Measurements from ENCODE around the gene IFI27L1.

The IFI27L1 gene, protein sequence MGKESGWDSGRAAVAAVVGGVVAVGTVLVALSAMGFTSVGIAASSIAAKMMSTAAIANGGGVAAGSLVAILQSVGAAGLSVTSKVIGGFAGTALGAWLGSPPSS

DNA sequence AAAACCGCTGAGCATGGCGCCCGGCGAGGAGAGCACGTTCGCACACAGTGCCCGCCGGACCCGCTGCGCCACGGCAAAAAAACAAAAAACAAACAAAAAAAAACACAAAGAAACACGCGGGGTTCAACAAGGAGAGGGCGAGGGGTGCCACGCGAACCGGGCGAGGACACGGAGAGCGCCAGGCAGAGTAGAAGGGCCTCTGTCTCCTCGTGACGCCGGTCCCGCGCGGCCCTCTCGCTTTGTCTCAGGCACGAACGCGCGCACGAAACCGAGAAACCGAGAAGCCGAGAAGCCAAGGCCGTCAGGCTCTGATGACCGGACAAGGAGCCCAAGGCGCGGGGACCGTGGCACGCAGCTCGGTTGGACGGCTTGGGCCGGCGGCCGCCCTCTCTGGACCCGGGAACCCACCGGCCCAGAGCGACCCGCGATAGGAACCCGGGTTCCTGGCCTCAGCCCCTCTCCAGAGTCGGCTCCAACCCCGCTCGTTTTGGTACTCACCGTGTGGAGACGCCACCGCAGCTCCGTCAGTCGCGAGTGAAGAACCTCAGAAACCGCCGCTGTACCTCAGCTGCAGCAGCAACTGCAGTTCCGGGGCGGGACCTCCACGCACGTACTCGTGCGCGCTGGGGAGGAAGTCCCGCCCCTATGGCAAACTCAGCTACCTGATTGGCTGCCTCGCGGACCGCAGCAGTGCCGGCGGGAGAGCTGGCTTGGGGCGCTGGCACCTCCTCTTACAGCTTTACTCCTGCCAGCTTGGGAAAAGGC lies at the start of gene IFI27L1, which contains the start of gene DDX24:
TSS of gene IFI27L1 (plus strand) at position 690 of the 765 bp plus-strand sequence. CDS start 15,628 bp downstream, outside the sequence.
TSS of gene DDX24 (minus strand) at position 582 of the 765 bp plus-strand sequence. CDS start 1,460 bp downstream, outside the sequence.
- H3K4me3 ChIP-seq (ENCODE audit: low read depth, low read length), result peak within 1 kb of the TSS; percentile 92

DNA sequence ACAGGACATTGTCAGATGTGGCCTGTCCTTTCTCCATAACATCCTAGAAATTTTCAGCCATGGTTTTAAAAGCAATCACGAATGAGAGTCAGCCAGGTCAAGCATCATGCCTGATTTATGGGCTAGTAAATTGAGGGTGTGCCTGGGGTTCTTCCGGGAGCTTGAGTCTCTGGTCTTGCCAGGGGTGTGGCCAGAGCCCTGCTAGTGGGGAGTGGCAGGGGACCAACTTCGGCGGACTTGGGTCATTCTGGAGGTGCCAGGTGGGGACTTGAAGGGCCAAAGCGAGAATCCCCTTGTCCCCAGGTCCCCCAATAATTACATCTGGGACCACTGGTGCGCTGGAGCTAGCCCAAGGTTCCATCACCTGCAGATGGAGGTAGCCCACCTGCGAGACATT lies 49.2 kb upstream of the IFI27L1 start:
- H3K4me3 ChIP-seq (ENCODE audit: low read depth, low read length), result no peak overlapping the region

DNA sequence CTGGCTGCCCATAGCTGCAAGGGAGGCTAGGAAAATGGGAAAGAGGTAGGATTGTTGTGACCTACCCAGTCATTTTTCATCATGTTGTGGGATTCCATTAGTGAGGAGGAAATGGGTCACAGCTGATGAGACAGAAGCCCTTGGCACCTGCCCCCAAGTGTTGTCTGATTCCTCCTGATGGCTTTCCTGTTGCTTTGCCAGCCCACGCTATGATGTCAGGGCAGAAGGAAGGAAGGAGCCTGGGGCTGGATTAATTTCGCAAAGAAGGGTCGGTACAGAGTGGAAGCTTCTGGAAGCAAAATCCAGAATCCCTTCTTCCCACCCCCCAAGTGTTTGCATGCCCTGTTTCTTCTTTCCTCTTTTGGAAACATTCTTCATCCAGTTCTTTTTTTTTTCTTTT lies 46.2 kb upstream of the IFI27L1 start:
- H3K4me3 ChIP-seq (ENCODE audit: low read depth, low read length), result no peak overlapping the region

DNA sequence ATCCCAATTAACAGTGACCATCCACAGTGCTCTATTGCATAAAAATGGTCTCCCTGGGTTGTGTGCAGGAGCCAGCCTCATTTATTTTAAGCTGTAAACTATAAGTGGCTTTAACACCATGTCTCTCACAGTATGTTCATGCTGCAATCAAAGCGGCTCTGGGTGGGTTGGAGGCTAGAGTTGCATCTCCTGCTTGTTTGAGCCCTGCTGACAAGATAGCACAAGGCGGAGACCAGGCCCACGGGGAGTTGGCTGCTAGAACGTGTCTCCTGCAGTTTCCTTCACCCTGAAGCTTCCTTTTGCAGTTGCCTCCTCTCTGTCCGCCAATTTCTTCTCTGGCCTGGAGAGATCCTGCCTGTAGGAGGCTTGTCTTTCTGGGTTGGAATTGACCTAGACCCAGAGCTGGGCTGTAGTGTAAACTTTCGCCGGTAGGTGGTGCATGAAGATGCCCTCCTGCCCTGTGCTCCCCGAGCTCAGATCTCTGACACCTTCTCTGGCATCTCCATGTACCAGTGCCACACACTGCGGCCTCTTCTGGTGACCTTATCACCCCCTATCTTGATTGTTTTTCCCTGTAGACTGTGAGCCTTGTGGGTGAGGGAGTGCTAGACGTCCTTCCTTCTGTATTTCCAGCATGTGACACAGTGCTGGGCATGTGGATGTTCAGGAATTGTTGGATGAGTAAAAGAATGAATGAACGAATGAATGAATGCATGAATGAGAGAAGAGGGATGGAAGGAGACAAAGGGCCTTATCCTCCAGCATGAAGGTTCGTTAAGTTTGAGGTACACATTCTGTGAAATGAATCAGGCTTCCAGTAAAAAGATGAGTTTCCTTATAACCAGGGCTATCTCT lies 44.6 kb upstream of the IFI27L1 start:
- H3K4me3 ChIP-seq (ENCODE audit: low read depth, low read length), result no peak overlapping the region

DNA sequence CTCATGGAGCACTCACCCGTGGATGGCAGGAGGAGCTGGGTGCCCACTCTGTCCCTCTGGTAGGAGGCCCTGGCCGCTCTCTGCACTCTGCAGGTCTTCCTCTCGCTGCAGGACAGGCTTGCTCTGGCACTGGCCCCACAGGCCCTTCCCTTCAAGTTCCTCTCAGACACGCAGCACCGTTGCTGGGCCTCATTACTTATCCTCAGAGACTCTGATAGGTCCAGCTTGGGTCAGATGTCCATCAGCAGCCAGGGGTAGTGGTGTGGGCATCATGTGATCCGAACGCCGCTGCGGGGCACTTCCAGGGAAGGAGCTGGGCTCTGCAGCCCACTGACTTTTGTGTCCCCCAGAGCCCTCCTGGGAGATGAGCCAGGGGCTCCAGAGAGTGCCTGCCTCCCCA lies 43.2 kb upstream of the IFI27L1 start:
- no peak overlapping the region for H3K4me3 ChIP-seq (ENCODE audit: low read depth, low read length)

DNA sequence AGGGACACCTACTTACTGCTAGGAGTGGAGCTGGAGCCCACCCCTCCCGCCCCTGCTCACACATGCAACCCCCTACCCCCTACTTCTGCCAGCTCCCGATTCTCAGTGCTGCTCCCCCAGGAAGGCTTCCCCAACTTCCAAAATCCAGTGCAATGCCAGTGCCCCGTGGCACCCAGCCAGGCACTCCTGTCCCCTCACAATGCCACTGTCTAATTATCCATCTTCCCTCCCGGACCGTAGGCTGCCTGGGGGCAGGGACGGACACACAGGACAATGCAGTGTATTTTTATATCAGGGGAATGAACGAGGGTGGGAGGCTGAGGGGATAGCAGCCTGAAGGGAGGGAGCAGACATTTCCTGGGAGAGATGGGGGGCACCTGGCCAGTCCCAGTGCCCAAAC lies 42.6 kb upstream of the IFI27L1 start:
- no peak overlapping the region for H3K4me3 ChIP-seq (ENCODE audit: low read depth, low read length)

DNA sequence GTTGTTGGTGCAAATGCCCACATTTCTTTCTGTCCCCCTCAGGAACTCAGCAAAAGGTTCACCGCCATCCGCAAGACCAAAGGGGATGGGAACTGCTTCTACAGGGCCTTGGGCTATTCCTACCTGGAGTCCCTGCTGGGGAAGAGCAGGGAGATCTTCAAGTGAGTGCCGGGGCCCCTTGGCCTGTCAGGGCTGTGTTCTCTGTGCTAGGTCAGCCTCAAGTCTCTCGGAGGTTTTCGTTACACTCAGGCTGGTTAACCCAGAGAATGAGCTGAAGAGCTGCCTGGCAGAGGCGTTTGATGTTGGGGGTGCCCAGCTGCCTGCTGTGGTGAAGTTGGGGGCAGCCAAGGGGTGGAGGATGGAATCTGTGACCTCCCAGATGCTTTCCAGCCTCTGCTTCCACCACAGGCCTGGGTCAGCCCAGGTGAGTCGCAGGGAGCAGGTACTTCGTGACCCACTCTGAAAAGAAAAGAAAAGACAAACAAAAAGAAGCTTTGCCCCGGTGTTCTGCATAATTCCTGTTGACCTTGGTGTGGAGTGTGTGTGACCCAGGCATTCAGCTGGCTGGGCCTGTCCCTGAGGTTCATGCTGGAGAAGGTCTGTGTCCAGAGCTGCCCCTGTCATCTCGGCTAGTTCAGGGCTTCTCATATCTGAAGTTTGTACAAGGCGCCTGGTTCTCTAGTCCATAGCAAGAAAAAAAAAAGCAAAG lies 42.0 kb upstream of the IFI27L1 start:
- H3K4me3 ChIP-seq (ENCODE audit: low read depth, low read length), result no peak overlapping the region

DNA sequence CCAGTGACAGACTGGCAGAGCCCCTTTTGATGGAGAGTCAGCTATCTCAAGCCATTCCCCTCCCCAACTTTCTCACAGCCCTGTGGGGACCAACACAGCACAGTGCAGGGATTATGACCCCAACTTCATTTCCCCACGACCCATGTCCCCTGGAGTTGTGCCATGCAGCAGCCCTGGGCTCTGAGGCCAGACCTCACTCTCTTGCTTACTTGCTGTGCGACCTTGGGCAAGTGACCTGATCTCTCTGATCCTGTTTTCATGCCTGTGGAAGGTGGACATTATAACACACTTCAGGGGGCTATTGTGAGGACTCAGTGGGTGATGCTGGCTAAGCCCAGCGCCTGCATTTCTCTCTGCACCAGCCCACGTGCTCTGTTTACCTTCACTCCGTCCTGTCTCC lies 40.9 kb upstream of the IFI27L1 start:
- no peak overlapping the region for H3K4me3 ChIP-seq (ENCODE audit: low read depth, low read length)

DNA sequence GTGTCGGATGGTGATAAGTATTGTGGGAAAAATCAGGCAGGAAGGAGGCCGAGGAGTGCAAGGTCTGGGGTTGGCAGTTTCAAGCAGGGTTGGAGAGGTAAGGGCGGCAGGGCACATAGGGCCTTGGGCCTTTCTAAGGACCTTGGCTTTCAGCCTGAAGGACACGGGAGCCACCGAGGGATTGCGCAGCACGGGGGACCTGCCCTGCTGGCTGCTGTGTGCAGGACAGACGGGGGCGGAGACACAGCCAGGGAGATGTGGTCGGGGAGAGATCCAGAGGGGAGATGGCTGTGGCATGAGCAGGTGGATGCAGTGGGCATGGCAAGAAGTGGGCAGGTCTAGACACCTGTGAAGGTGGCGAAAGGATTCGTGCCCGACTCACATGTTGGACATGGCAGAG lies 40.3 kb upstream of the IFI27L1 start:
- H3K4me3 ChIP-seq (ENCODE audit: low read depth, low read length), result no peak overlapping the region

DNA sequence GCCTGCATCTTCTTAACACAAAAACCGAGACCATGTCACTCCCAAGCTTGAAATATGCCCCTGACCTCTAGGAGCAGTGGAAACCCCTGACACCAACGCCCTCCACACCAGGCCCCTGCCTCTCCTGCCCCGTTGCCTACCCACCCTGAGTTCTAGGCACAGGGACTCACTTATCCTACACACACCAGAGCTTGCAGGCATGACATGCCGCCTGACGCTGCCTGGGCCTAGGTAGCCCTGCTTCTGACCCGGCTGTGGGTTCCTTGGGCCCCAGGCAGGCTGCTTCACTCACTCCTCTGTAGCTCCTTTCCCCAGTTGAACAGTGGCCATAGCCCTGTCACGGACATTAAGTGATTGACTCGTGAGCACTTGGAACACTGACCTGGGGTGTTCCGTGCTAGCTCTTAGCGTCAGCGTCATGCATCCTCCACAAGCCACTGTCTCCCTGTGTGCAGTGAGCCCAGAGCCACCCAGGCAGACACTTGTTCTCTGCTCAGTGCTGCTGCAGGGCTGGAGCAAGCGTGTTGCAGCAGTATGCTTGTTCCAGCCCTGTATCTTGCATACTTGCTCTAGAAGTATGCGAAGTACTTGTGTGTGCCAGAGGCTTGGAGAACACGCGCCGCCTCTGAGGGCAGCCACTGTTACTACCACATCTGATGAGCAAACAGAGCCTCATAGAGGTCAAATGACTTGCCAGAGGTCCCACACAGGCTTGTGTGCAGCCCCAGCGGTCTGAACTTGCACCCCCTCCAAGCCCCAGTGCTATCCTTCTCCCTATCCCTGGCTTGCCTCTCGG lies 39.4 kb upstream of the IFI27L1 start:
- H3K4me3 ChIP-seq (ENCODE audit: low read depth, low read length), result no peak overlapping the region

DNA sequence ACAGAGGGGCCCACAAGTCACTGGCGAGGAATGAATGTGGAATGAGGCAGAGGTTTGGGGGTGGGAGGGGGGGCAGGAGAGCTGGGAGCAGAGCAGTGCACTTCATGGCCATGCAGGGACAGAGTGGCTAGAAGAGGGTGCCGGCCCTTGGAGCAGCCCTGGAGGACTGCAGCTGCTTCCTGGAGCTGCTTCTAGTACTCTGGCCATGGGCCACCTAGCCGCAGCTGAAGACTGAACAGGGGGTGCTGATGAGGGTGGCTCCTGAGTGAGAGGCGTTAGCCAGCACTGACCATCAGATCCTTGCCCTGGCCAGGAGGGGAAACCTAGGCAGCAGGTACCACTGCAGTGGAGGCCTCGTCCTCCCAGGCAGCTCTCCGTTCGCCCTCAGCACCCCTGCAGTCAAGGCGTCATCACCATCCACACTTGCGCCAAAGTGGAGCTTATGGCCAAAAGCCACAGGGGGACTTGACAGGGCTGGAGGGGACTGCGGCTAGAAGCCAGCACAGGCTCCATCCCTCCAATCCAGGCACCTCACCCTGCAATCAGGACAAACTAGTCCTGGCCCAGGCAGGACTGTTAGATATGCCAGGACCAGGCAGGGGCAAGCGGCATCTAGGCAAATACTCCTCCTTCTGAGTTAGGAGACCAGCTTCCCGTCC lies 38.5 kb upstream of the IFI27L1 start:
- H3K4me3 ChIP-seq (ENCODE audit: low read depth, low read length), result no peak overlapping the region

DNA sequence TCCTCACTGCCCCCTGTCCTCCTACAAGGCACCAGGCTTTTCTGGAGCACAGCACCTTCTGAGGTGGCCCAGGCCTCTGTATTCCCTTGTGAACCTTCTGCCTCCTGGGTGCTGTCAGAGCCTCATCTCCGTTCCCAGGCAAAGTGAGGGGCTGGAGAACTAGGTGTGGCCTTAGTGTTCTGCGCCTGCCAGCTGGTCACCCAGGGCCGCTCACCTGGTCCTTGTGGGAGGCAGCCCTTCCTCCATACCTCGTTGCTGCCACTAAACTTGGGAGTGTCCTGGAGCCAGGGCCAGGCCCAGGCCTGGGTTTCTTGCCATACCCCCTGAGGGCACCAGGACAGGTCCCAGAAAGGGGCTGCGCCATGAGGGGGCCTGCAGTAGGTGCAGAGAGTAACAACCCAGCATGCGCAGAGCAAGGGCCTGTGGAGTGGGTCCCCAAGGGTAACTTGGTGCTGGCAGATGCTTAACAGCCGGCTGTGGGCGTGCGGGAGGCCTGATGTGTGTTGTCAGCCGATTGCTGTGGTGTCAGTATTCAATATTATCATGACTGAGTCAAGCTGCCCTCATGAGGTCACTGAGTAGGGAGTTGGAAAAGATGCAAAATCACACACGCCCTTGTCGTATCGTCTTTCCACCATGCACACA lies 37.9 kb upstream of the IFI27L1 start:
- no peak overlapping the region for H3K4me3 ChIP-seq (ENCODE audit: low read depth, low read length)

DNA sequence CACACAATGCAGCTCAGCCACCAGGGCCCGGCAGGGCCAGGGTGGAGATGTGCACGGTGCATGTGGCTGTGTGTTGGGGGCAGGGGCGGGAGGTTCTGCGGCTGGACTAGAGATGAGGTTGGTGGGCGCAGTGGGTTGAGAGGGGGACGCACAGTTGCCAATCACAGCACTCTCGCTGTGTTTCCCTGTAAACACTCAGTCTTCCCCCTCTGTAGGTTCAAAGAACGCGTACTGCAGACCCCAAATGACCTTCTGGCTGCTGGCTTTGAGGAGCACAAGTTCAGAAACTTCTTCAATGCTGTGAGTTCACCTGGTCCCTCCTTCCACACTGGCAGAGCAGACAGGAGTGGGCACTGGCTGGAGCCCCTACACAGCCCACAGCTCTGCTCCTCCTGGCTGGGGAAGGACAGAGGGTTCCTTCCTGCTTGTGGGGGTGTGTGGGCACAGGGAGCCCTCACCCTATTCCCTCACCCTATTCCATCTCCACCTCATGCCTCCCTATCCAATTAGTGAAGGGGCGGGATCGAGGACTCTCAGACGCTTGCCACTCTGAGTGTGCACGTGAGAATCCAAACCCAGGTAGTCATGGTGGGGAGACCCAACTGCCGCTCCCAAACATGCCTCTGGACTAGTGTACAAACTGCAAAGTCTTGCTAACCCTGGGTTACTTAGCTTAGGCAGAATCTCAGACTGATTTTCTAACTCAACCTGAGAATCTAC lies 37.2 kb upstream of the IFI27L1 start:
- H3K4me3 ChIP-seq (ENCODE audit: low read depth, low read length), result no peak overlapping the region

DNA sequence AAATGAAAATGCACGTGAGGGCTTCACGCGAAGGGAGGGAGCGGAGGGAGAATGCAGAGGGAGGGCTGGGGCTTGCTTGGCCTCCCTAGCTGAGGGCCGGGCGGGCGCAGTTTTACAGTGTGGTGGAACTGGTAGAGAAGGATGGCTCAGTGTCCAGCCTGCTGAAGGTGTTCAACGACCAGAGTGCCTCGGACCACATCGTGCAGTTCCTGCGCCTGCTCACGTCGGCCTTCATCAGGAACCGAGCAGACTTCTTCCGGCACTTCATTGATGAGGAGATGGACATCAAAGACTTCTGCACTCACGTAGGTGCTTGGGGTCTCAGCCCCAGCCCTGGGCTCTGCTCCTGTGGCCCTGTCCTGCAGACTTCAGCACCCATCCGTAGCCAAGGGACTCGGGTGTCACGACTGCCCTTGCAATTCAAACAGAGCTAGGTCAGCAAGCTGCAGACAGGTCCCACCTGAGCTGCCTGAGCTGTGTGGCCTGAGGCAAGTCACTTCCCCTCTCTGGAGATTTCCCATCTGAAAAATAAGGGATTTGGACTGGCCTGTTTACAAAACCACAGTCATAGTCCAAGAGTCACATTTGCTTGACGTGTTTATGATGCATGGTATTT lies 36.5 kb upstream of the IFI27L1 start:
- no peak overlapping the region for H3K4me3 ChIP-seq (ENCODE audit: low read depth, low read length)

DNA sequence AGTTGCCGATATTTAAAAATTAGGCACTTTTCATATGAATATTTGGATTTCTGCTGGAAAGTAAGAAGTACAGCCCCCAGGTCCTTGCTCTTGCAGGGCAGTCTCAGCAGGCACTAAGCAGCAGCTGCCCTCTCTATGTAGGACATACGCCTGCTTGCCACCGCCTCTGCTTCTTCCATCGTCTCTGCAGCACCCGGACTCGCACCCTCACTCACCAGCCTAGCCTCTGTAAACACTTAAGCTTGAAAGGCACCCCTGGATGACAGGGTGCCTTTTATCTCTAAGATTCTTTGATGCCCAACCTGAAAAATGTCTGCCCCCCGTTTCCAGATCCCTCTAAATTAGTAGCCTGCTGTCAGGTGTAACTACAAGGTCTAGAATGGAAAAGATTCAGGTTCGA lies 36.0 kb upstream of the IFI27L1 start:
- H3K4me3 ChIP-seq (ENCODE audit: low read depth, low read length), result no peak overlapping the region

DNA sequence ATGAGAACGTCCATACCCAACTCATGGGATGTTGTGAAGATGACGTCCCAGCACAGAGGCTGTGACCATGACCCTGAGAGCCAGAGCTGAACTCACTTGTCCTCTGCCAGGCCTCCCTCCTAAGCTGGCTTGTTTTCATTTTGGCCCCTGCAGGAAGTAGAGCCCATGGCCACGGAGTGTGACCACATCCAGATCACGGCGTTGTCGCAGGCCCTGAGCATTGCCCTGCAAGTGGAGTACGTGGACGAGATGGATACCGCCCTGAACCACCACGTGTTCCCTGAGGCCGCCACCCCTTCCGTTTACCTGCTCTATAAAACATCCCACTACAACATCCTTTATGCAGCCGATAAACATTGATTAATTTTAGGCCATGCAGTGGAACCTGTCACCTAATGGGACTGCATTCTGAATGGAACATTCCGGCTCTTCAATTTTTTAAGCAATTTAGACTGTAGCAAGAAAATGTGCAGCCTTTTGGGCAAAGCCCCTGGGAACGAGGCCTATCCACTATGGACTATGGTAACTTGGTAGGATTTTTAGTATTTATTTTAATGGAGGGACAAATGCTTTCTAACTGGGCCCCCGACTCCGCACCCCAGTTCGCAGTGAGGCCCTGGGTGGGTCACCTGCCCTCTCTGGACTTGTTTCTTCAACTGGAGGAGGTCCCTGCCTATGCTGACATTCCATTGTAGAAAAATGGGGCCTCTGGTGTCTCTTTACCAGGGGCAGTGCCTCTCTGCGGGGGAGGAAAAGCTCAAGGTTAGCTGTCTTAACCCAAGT lies 35.4 kb upstream of the IFI27L1 start:
- no peak overlapping the region for H3K4me3 ChIP-seq (ENCODE audit: low read depth, low read length)

DNA sequence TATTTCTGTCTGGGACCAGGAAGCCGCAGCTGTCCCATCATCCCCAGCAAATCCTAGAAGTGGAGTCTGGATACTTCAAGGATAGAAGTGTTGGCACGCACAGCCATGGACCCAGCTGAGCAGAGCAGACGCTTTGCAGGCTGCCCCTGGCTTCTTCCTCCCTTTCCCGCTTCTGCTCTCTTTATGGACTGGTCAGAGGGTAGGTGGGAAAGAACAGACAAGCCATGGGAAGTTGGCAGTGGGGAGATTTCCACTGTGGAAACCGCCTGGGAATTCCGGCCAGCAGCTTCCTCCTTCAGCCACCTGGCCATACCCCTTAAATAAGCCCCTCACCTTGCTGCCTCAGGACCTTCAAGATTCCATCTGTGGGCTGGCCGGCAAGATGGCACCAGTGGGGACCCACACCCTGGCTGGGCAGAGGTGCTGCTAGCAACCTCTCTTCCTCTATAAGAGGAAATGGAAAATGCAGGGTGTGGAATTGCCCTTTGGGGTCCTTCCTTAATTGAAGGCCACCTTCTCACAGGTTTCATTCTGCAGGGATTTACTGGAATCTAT lies 34.3 kb upstream of the IFI27L1 start:
- no peak overlapping the region for H3K4me3 ChIP-seq (ENCODE audit: low read depth, low read length)

All from iPS-11a (cell line).